Erythroblast (primary cell): ENCODE data around the gene GTF2A2.

Source experiments
- GATA1 ChIP-seq: IDR thresholded peaks from 2 replicates; pipeline ENCODE4 v1.6.1; 2011; ENCODE audit warnings: low read depth, mild to moderate bottlenecking, control low read depth, low read length, moderate library complexity
- POLR2A ChIP-seq: IDR thresholded peaks from 2 replicates; pipeline ENCODE4 v1.6.1; 2011; ENCODE audit warnings: mild to moderate bottlenecking, low read length

DNA sequence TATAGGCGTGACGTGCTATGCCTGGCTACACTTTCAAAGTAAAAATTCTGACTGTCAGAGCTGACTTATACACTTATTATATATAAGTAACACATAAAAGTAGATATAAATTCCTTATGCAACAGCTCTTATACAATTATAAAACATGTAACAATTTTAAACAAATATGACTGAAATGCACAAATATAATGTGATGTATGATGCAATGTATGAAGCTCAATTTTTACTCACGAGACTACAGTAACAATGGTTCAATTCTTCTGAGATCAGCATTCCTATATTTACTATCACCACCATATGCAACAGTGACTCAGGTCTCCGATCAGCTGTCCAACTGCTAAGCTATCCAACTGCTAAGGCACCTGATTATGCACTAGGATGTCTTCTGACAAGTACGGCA lies 23.6 kb upstream of the GTF2A2 start:
- TF ChIP-seq POLR2A = no peak
- TF ChIP-seq GATA1 = no peak
